ENCODE data around the gene ITGBL1. TPM values are rescaled to one million over a fixed set of nuclear protein-coding genes. Genes with fewer than 3 reads are reported as not detected.

ITGBL1 gene
- total and polyA plus RNA-seq, 2 of the 13 experiments (the other 11 are each of a cell fraction or from before 2014, with no cell fraction given), result 0.02 TPM; not detected in 1

DNA sequence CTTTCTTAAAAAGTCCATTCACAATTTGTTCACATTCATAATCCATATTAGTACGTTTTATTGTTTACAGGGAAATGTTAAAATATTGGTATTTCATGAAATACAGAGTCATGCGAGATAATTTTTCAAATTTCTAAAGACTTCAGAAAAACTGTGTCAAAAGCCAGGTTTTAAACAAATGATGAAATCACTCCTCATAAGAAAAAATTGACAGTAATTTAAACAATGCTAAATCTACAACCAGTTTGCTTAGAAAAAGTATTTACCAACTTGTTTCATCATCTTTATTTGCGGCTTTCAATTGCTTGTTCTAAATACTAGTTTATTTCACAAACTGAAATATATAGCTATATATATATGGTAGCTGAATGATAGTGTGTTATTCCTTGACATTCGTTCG, 35.0 kb upstream of the ITGBL1 start:
- DNase-seq (ENCODE audit: low spot score), result no peak
- no peaks in the 10 kb centered on the region for H3K4me1 ChIP-seq (ENCODE audit: insufficient read depth, low read length)
- no TSS peak for BruUV-seq (replicated peaks)
- ChIA-PET POLR2A (no interaction called here), CTCF (ENCODE audit: low intra/inter-chr PET ratio, low total read pairs) (no interaction called here)
- intact Hi-C loops (cut with micrococcal nuclease; ENCODE audit: unreplicated experiment) (no loop called here), in situ Hi-C loops (cut with HindIII; ENCODE audit: extremely low pct_ligation_motif_present, low pct_unique_long_range_greater_than_20kb) (no loop called here)
- no peak overlapping the region for H3K4me3 ChIP-seq (replicated peaks in 1 of 3; ENCODE audit: insufficient read depth in 1 of 3, low read depth in 2 of 3, low read length in 3 of 3)
- H3K27ac ChIP-seq (ENCODE audit: extremely low read length, insufficient read depth, low read length), result no peak overlapping the region
- no peak for FAIRE-seq
- H3K79me2 ChIP-seq (ENCODE audit: insufficient read depth, low read length), result no peaks in the 10 kb centered on the region
- no peak overlapping the region for H3K9ac ChIP-seq (ENCODE audit: insufficient read depth, low read depth, low read length)
- 18% methylated on average over 5 of the region's 5 CpGs for WGBS (ENCODE audit: low lambda C conversion rate)
- peaks cover 0 to 15% of the 10 kb centered on the region in 2 experiments; a peak in 3 of 5 replicates for H3K27me3 ChIP-seq (ENCODE audit: control insufficient read depth in 1 of 2, insufficient read depth in 2 of 2, low read length in 2 of 2)
- no peaks in the 10 kb centered on the region for H3K36me3 ChIP-seq (replicated peaks in 1 of 2; ENCODE audit: control insufficient read depth in 1 of 2, insufficient read depth in 2 of 2, low read length in 2 of 2)
- ATAC-seq, result no peak
- H3K9me3 ChIP-seq (ENCODE audit: low read length), result no peaks in the 10 kb centered on the region
- H4K20me1 ChIP-seq (ENCODE audit: insufficient read depth, low read length), result no peaks in the 10 kb centered on the region
- H3K4me2 ChIP-seq (ENCODE audit: low read depth, low read length), result no peak overlapping the region
- H2AFZ ChIP-seq (ENCODE audit: low read length), result no peak overlapping the region
- TF ChIP-seq ISL2 (CRISPR knock-in tag; IDR thresholded peaks at IDR 0.05) (no peak), HOXA7 (CRISPR knock-in tag; IDR thresholded peaks at IDR 0.05) (no peak), SMAD9 (CRISPR knock-in tag; IDR thresholded peaks at IDR 0.05) (no peak), MIER3 (CRISPR knock-in tag; IDR thresholded peaks at IDR 0.05; ENCODE audit: borderline replicate concordance) (no peak), ATM (IDR thresholded peaks at IDR 0.05; ENCODE audit: borderline replicate concordance) (no peak)
- TF ChIP-seq, protein P1, sequence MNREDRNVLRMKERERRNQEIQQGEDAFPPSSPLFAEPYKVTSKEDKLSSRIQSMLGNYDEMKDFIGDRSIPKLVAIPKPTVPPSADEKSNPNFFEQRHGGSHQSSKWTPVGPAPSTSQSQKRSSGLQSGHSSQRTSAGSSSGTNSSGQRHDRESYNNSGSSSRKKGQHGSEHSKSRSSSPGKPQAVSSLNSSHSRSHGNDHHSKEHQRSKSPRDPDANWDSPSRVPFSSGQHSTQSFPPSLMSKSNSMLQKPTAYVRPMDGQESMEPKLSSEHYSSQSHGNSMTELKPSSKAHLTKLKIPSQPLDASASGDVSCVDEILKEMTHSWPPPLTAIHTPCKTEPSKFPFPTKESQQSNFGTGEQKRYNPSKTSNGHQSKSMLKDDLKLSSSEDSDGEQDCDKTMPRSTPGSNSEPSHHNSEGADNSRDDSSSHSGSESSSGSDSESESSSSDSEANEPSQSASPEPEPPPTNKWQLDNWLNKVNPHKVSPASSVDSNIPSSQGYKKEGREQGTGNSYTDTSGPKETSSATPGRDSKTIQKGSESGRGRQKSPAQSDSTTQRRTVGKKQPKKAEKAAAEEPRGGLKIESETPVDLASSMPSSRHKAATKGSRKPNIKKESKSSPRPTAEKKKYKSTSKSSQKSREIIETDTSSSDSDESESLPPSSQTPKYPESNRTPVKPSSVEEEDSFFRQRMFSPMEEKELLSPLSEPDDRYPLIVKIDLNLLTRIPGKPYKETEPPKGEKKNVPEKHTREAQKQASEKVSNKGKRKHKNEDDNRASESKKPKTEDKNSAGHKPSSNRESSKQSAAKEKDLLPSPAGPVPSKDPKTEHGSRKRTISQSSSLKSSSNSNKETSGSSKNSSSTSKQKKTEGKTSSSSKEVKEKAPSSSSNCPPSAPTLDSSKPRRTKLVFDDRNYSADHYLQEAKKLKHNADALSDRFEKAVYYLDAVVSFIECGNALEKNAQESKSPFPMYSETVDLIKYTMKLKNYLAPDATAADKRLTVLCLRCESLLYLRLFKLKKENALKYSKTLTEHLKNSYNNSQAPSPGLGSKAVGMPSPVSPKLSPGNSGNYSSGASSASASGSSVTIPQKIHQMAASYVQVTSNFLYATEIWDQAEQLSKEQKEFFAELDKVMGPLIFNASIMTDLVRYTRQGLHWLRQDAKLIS (CRISPR knock-in tag; IDR thresholded peaks at IDR 0.05), result no peak
- TF ChIP-seq, protein P2, sequence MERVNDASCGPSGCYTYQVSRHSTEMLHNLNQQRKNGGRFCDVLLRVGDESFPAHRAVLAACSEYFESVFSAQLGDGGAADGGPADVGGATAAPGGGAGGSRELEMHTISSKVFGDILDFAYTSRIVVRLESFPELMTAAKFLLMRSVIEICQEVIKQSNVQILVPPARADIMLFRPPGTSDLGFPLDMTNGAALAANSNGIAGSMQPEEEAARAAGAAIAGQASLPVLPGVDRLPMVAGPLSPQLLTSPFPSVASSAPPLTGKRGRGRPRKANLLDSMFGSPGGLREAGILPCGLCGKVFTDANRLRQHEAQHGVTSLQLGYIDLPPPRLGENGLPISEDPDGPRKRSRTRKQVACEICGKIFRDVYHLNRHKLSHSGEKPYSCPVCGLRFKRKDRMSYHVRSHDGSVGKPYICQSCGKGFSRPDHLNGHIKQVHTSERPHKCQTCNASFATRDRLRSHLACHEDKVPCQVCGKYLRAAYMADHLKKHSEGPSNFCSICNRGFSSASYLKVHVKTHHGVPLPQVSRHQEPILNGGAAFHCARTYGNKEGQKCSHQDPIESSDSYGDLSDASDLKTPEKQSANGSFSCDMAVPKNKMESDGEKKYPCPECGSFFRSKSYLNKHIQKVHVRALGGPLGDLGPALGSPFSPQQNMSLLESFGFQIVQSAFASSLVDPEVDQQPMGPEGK (CRISPR knock-in tag; IDR thresholded peaks at IDR 0.05), result no peak

Data from HepG2 (cell line).